GM21619 (cell line): Measurements from ENCODE around the gene SART3.
"Not testable (repeated sequence)": the region's sequence is repeated elsewhere in the genome, so short reads cannot be mapped to it uniquely, and the experiment has no call there.

ENCODE experiments used
- ATAC-seq: cut with Tn5 transposase; IDR thresholded peaks from one replicate; pipeline ENCODE4 v1.9.1; 2021; ENCODE audit not compliant: unreplicated experiment

SART3 gene

GRCh38 chr12:108597559-108598471 is 36.8 kb upstream of the SART3 start, which contains the start of gene TMEM119:
TMEM119 (minus strand) TSS chr12:108598084; CDS start chr12:108592383, 5,701 bp downstream.
- ATAC-seq = no peak

- no peak for ATAC-seq
Observed at GRCh38 chr12:108596854-108597558, 36.0 kb upstream of the SART3 start.

GRCh38 chr12:108595711-108596647 is 35.0 kb upstream of the SART3 start:
- ATAC-seq = no peak

- ATAC-seq = no peak
Observed at GRCh38 chr12:108594960-108595710, 34.2 kb upstream of the SART3 start.

GRCh38 chr12:108594323-108594903 is 33.4 kb upstream of the SART3 start:
- ATAC-seq = no peak

- ATAC-seq = no peak
Observed at GRCh38 chr12:108592033-108592909, 31.3 kb upstream of the SART3 start.

- no peak for ATAC-seq
Observed at GRCh38 chr12:108591267-108591980, 30.5 kb upstream of the SART3 start.

- not testable (repeated sequence) for ATAC-seq
Observed at GRCh38 chr12:108590463-108590862, 29.5 kb upstream of the SART3 start.

GRCh38 chr12:108589840-108590229 is 28.9 kb upstream of the SART3 start:
- ATAC-seq = no peak

- ATAC-seq = no peak
Observed at GRCh38 chr12:108589028-108589839, 28.3 kb upstream of the SART3 start.

- ATAC-seq = no peak
Observed at GRCh38 chr12:108587826-108588225, 26.9 kb upstream of the SART3 start.

GRCh38 chr12:108586306-108586705 is 25.3 kb upstream of the SART3 start:
- ATAC-seq = no peak

GRCh38 chr12:108585864-108586263 is 24.9 kb upstream of the SART3 start:
- no peak for ATAC-seq

GRCh38 chr12:108584456-108585065 is 23.6 kb upstream of the SART3 start:
- no peak for ATAC-seq

GRCh38 chr12:108583991-108584390 is 23.0 kb upstream of the SART3 start:
- ATAC-seq = no peak

GRCh38 chr12:108582978-108583770 is 22.2 kb upstream of the SART3 start:
- ATAC-seq = no peak
